Omental fat pad (tissue), 4 donors: ENCODE data around the gene P3H4. TPM values are rescaled to one million over a fixed set of nuclear protein-coding genes. Genes with fewer than 3 reads are reported as not detected.
"Not testable (repeated sequence)": the region's sequence is repeated elsewhere in the genome, so short reads cannot be mapped to it uniquely, and the experiment has no call there.

ENCODE experiments used
- ATAC-seq: fragments of 150-250 bp; one replicate; pipeline ENCODE4 v1.9.1; 2016; ENCODE audit warnings: mild to moderate bottlenecking, moderate library complexity; ENCODE audit not compliant: low FRiP score
- DNase-seq: peaks from one replicate; pipeline ENCODE4 v3.0.0-alpha.2; 2019; ENCODE audit warnings: low spot score
- total RNA-seq, 4 donors: library from RNA; depleted of rRNA; stranded (reverse); fragments of >200 nt; gene quantifications; one replicate each; pipeline ENCODE4 v1.1.0, GENCODE V29; 2016
- TF ChIP-seq, protein P1 (sequence below), 3 donors: fragments of 450-650 bp; IDR thresholded peaks; one replicate each; pipeline ENCODE4 v1.5.1; 2016 to 2017; ENCODE audit warnings: antibody characterized with exemption in 3 of 3, mild to moderate bottlenecking in 3 of 3, moderate library complexity in 2 of 3

Gene P3H4
- total RNA-seq, 4 donors from 2014 or later, result 6.6 to 15.6 (median 10.0) TPM

DNA sequence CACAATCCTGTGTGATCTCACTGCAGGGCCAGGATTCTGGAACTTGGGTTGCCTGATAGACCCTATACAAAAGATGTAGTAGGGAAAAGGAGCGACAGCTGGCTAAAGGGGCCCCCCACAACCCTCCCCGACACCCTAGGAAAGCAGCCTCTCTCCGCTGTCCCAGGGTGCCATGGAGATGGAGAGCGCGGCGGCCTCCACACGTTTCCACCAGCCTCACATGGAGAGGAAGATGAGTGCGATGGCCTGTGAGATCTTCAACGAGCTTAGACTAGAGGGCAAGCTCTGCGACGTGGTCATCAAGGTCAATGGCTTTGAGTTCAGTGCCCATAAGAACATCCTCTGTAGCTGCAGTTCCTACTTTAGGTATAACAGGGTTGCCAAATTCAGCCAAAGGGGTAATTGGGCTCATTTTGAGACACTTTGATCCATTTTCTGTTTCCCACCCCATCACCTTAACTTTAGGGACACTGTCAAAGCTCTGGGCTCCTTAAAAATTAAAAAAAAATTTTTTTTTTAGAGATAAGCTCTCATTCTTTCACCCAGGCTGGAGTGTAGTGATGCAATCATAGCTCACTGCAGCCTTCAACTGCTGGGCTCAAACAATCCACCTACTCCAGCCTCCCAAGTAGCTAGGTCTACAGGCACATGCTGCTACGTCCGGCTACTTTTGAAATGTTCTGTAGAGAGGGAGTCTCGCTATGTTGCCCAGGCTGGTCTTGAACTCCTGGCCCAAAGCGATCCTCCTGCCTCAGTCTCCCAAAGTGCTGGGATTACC lies 26.2 kb upstream of the P3H4 start, which contains the start of gene KLHL10:
Gene KLHL10 (plus strand): TSS at position 65 of the 778 bp plus-strand sequence. CDS start 108 bp downstream, at position 173.
- no peak for DNase-seq
- ATAC-seq, result no peak
- TF ChIP-seq, protein P1, sequence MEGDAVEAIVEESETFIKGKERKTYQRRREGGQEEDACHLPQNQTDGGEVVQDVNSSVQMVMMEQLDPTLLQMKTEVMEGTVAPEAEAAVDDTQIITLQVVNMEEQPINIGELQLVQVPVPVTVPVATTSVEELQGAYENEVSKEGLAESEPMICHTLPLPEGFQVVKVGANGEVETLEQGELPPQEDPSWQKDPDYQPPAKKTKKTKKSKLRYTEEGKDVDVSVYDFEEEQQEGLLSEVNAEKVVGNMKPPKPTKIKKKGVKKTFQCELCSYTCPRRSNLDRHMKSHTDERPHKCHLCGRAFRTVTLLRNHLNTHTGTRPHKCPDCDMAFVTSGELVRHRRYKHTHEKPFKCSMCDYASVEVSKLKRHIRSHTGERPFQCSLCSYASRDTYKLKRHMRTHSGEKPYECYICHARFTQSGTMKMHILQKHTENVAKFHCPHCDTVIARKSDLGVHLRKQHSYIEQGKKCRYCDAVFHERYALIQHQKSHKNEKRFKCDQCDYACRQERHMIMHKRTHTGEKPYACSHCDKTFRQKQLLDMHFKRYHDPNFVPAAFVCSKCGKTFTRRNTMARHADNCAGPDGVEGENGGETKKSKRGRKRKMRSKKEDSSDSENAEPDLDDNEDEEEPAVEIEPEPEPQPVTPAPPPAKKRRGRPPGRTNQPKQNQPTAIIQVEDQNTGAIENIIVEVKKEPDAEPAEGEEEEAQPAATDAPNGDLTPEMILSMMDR (IDR thresholded peaks at IDR 0.05), result no peak

DNA sequence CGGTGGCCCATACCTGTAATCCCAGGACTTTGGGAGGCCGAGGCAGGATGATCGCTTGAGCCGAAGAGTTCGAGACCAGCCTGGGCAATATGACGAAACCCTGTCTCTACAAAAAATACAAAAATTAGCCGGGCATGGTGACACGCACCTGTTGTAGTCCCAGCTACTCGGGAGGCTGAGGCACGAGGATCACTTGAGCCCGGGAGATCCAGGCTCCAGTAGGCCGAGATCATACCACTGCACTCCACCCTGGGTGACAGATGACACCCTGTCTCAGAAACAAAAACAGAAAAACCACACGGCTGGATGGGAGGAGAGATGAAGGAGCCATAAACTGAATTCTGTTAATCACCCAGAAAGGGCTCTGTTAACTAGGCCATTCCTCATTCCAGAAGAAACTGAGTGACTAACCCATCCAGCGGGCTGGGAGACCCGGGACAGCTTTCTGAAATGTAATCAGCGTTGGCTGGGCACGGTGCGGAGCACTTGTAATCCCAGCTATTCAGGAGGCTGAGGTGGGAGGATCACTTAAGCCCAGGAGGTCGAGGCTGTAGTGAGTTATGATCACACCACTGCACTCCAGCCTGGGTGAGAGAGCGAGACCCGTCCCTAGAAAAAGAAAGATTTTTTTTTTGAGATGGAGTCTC lies 24.9 kb upstream of the P3H4 start:
- ATAC-seq (no peak), DNase-seq (no peak)
- TF ChIP-seq, protein P1 (IDR thresholded peaks at IDR 0.05), result no peak

DNA sequence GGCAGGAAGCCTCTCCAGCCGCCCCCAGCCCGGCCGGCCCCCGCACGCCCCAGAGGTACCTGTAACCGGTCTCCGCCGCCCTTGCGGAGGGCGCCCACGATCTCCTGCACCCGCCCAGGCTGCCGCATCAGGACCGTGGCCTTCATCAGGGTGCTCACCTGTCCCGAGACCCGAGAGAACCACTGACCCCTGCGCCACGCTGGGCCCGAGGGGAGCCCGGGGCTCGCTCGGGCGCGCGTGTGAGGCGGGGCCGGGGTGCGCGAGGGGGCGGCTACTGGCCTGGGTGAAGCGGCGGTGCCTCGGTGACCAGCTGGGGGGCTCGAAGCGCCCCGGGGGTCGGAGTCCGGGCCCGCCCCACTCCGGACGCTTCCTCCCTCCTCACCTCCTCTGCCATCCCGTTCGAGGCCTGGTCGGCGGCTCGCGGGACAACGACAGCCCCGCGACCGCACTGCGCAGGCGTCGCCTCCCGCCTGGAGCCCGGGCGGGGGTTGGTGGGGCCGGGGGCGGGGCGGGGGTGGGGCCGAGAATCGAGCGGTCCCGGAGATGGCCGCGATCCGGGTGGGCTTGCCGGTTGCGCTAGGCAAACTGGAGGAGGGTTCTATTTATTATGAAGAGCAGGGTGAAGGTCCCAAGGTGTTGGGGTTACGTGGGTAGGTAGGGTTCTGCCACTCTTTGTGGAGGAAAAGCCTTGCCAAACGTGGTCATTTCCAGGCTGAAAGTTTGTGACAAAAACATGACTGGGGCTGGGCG lies 24.2 kb upstream of the P3H4 start, which contains the start of gene NT5C3B:
Gene NT5C3B (minus strand): TSS at position 433 of the 750 bp plus-strand sequence. CDS start 39 bp downstream, at position 394.
- DNase-seq (no peak), ATAC-seq (peak; percentile 70)
- TF ChIP-seq, protein P1 (IDR thresholded peaks at IDR 0.05), result no peak

DNA sequence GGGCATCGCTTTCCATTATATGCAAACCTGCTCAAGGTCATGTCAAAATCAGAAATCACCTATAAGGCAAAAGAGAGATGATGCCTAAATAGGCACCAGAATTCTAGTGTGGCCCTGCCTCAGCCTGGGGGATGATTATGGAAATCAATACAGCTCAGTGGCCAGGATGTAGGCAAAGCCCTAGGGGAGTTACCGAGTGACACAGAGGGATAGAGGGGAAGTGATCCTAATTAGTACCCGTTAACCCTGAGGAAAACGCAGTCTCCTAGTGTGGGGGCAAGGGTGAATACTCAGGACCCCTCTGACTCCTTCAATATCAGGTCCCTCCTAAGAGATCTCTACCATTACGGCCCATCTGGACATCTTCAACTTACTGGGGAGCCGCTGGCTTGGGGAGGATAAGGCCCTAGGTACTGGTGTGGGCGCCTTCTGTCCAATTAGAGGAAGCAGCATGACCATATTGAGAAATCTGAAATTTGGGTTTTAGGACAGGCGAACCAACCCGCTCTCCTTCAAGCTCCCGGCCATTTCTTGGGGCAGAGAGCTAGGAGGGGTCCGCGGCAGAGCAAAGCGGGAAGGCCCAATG lies 23.6 kb upstream of the P3H4 start:
- TF ChIP-seq, protein P1 (IDR thresholded peaks at IDR 0.05), result no peak
- ATAC-seq, result peak; percentile 42
- no peak for DNase-seq

DNA sequence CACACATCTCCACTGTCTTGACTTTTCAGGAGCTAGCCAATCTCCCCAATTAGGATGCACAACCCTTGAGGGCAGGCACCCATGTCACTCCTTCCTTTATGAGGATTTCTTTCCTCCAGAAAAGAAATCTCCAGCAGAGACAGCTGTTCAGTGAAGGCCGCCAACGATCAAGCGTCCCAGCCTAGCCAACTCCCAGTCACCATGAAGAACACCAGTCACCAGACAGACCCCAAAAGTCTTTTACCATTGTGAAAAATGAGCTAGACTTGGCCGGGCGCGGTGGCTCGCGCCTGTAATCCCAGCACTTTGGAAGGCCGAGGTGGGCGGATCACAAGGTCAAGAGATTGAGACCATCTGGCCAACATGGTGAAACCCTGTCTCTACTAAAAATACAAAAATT lies 18.2 kb upstream of the P3H4 start:
- not testable (repeated sequence) for DNase-seq, ATAC-seq

DNA sequence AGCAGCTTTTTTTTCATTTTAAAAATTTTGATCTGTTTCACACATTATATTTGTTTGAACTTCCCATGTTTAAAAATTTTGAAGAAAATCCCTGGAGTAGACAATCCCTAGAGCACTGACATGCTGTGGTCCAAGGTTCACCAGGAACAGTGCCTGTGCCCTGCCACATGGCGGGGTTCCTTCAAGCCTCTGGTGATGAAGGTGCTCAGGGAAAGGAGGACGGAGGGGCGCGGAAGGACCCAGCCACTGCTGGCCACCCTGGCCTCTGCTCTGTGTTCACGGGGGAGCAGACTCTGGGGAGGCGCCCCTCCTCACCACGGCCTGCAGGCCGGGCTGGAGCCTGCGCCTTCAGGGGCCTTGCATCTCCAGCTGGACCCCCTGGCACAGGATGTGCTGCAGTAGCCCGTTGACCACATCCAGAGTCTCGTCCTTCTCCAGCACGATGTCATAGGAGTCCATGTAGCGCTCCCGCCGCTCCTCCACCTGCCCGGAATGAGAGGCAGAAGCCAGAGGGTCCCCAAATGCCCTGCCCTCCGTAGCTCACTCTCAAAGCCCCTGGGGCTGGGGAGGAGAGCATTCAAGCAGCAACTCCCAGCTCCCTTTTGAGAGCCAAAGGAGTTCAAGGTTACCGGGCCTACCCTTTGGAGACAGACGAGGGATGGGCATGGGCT lies 13.6 kb upstream of the P3H4 start:
- ATAC-seq (no peak), DNase-seq (no peak)
- TF ChIP-seq, protein P1 (IDR thresholded peaks at IDR 0.05), result no peak
